T-cell (primary cell): ENCODE measurements around the gene PSG7. TPM values are rescaled to one million over a fixed set of nuclear protein-coding genes. Genes with fewer than 3 reads are reported as not detected.
"Not testable (repeated sequence)": the region's sequence is repeated elsewhere in the genome, so short reads cannot be mapped to it uniquely, and the experiment has no call there.

Experiments used
- ATAC-seq, 4 experiments: fragments of 200-7000 bp in 3 of 4; fragments of 150-1000 bp in 1 of 4; cut with Tn5 transposase; replicated peaks in 1 of 4; 1 replicate in 3 of 4; 2 replicates in 1 of 4; pipeline ENCODE4 v1.10.0; 2021; ENCODE audit warnings: moderate library complexity in 3 of 4, mild to moderate bottlenecking in 2 of 4, moderate number of reproducible peaks in 1 of 4
- CTCF ChIA-PET, 2 donors: fragments of 300-600 bp; sonication (Branson Sonifier 250); formaldehyde crosslinking; loops; one replicate each; lab custom pipeline; 2022; ENCODE audit warnings: antibody characterized with exemption in 2 of 2; lab: Charles Lee
- POLR2A ChIA-PET, 2 donors: fragments of 300-600 bp; sonication (Branson Sonifier 250); formaldehyde crosslinking; loops; one replicate each; lab custom pipeline; 2022; ENCODE audit warnings: antibody characterized with exemption in 2 of 2; lab: Charles Lee
- DNase-seq, 35 experiments: peaks; one replicate each; pipeline versions ENCODE4 v3.0.0 to v3.0.0-alpha.2; 2013 to 2023
- H3K27ac ChIP-seq: one replicate; pipeline ENCODE4 v1.5.1; 2013; ENCODE audit warnings: low read length
- H3K27me3 ChIP-seq, 2 experiments: replicated peaks in 1 of 2; 1 replicate in 1 of 2; 2 replicates in 1 of 2; pipeline versions ENCODE4 v1.6.1 to v1.7.0; 2013; ENCODE audit warnings: low read length in 1 of 2, mixed read lengths in 1 of 2; ENCODE audit not compliant: control insufficient read depth in 2 of 2, insufficient read depth in 2 of 2; ENCODE audit errors: extremely low read depth in 1 of 2
- H3K36me3 ChIP-seq, 2 donors: 1 replicate in 1 of 2; 2 replicates in 1 of 2; pipeline versions ENCODE4 v1.6.1 to v1.7.0; 2013; ENCODE audit warnings: low read length in 1 of 2; ENCODE audit not compliant: control insufficient read depth in 2 of 2, insufficient read depth in 1 of 2; ENCODE audit errors: extremely low read depth in 1 of 2
- H3K4me1 ChIP-seq, 2 experiments: 1 replicate in 1 of 2; 2 replicates in 1 of 2; pipeline versions ENCODE4 v1.6.1 to v1.7.0; 2013; ENCODE audit warnings: low read length in 2 of 2, mixed read lengths in 1 of 2; ENCODE audit not compliant: insufficient read depth in 2 of 2, control insufficient read depth in 1 of 2; ENCODE audit errors: extremely low read depth in 1 of 2
- H3K4me3 ChIP-seq, 2 donors: 1 replicate in 1 of 2; 2 replicates in 1 of 2; pipeline versions ENCODE4 v1.5.1 to v1.7.0; 2013; ENCODE audit warnings: mild to moderate bottlenecking in 2 of 2, low read length in 1 of 2, moderate library complexity in 1 of 2; ENCODE audit not compliant: control insufficient read depth in 1 of 2; ENCODE audit errors: extremely low read depth in 1 of 2
- H3K9me3 ChIP-seq: 2 replicates; pipeline ENCODE4 v1.7.0; 2013
- H3K27ac Mint-ChIP-seq, 2 donors: one replicate each; pipeline ENCODE4 v1.8.0; 2020 to 2021; ENCODE audit warnings: mild to moderate bottlenecking in 2 of 2, mixed read lengths in 2 of 2
- H3K27me3 Mint-ChIP-seq, 2 donors: one replicate each; pipeline ENCODE4 v1.8.0; 2021 to 2022; ENCODE audit warnings: mixed read lengths in 2 of 2
- H3K36me3 Mint-ChIP-seq: one replicate; pipeline ENCODE4 v1.8.0; 2021; ENCODE audit warnings: mixed read lengths
- H3K4me1 Mint-ChIP-seq, 3 donors: one replicate each; pipeline ENCODE4 v1.8.0; 2020 to 2022; ENCODE audit warnings: mixed read lengths in 3 of 3, mild to moderate bottlenecking in 1 of 3
- H3K4me3 Mint-ChIP-seq, 3 donors: one replicate each; pipeline ENCODE4 v1.8.0; 2020 to 2022; ENCODE audit warnings: mild to moderate bottlenecking in 3 of 3, mixed read lengths in 3 of 3, moderate library complexity in 3 of 3
- H3K9me3 Mint-ChIP-seq, 3 donors: one replicate each; pipeline ENCODE4 v1.8.0; 2020 to 2022; ENCODE audit warnings: mixed read lengths in 3 of 3
- WGBS: methylation state at CpG from one replicate; pipeline ENCODE4 v1.1.5; 2013; ENCODE audit warnings: missing lambda C conversion rate; ENCODE audit not compliant: insufficient coverage; 5-methylcytosine and 5-hydroxymethylcytosine counted together
- total RNA-seq, 35 experiments: library from RNA in 6 of 35; stranded (reverse) in 6 of 35; fragments of 120-200 nt in 1 of 35; gene quantifications; one replicate each; pipeline versions ENCODE4 v1.2.1 to v1.2.4 and lab custom pipeline; 2013 to 2026

The PSG7 gene
- total RNA-seq, 5 donors from 2014 or later (not counting 1 experiment from before 2014, with no cell fraction given) = not detected

- H3K9me3 ChIP-seq, H3K36me3 ChIP-seq, H3K4me1 Mint-ChIP-seq, DNase-seq, H3K4me3 Mint-ChIP-seq, ATAC-seq, H3K27ac ChIP-seq, CTCF ChIA-PET, H3K9me3 Mint-ChIP-seq, H3K27ac Mint-ChIP-seq, H3K36me3 Mint-ChIP-seq, H3K27me3 ChIP-seq, POLR2A ChIA-PET, H3K4me3 ChIP-seq, H3K4me1 ChIP-seq: not testable (repeated sequence)
- H3K27me3 Mint-ChIP-seq = peaks cover 0 to 13% of the 10 kb centered on the region in 2 donors
- WGBS = 69% methylated on average over 1 of the region's 2 CpGs
Observed at GRCh38 chr19:42951476-42951875, 14.5 kb upstream of the PSG7 start.

GRCh38 chr19:42942187-42942789 lies 5.3 kb upstream of the PSG7 start:
- ATAC-seq = no peak
- H3K9me3 ChIP-seq = no peaks in the 10 kb centered on the region
- H3K4me1 ChIP-seq = no peaks in the 10 kb centered on the region
- H3K36me3 Mint-ChIP-seq = no peaks in the 10 kb centered on the region
- H3K27ac ChIP-seq = no peak overlapping the region
- H3K27me3 ChIP-seq = peaks cover 0 to 9% of the 10 kb centered on the region in 2 experiments
- 86% methylated on average over 2 of the region's 13 CpGs for WGBS
- ChIA-PET CTCF (no interaction called here), POLR2A (no interaction called here)
- no peak overlapping the region for H3K27ac Mint-ChIP-seq
- H3K27me3 Mint-ChIP-seq = peaks cover 5 to 42% of the 10 kb centered on the region in 2 donors
- no peak overlapping the region for H3K4me3 ChIP-seq
- H3K4me3 Mint-ChIP-seq = no peak overlapping the region
- H3K4me1 Mint-ChIP-seq = no peaks in the 10 kb centered on the region
- DNase-seq = no peak
- no peaks in the 10 kb centered on the region for H3K9me3 Mint-ChIP-seq
- H3K36me3 ChIP-seq = no peaks in the 10 kb centered on the region

GRCh38 chr19:42934726-42935125 lies 2.3 kb downstream of the PSG7 start:
- H3K36me3 Mint-ChIP-seq, H3K27ac ChIP-seq, H3K27ac Mint-ChIP-seq, H3K36me3 ChIP-seq, H3K4me3 Mint-ChIP-seq, H3K4me1 ChIP-seq, H3K4me3 ChIP-seq, H3K9me3 ChIP-seq, CTCF ChIA-PET, POLR2A ChIA-PET, H3K4me1 Mint-ChIP-seq, H3K9me3 Mint-ChIP-seq, H3K27me3 ChIP-seq, ATAC-seq, DNase-seq: not testable (repeated sequence)
- H3K27me3 Mint-ChIP-seq = peaks cover 0 to 31% of the 10 kb centered on the region in 2 donors

GRCh38 chr19:42934183-42934582 lies 2.8 kb downstream of the PSG7 start:
- H3K4me1 Mint-ChIP-seq, H3K27me3 ChIP-seq, H3K4me1 ChIP-seq, H3K27ac ChIP-seq, H3K9me3 ChIP-seq, CTCF ChIA-PET, H3K36me3 ChIP-seq, H3K4me3 Mint-ChIP-seq, H3K9me3 Mint-ChIP-seq, H3K4me3 ChIP-seq, ATAC-seq, DNase-seq, H3K27ac Mint-ChIP-seq, POLR2A ChIA-PET, H3K36me3 Mint-ChIP-seq: not testable (repeated sequence)
- H3K27me3 Mint-ChIP-seq = peaks cover 0 to 26% of the 10 kb centered on the region in 2 donors

- DNase-seq, H3K4me3 Mint-ChIP-seq, H3K27ac Mint-ChIP-seq, H3K4me1 Mint-ChIP-seq, H3K27ac ChIP-seq, H3K9me3 Mint-ChIP-seq, H3K36me3 Mint-ChIP-seq, ATAC-seq, H3K4me1 ChIP-seq, H3K9me3 ChIP-seq, H3K4me3 ChIP-seq, POLR2A ChIA-PET, H3K36me3 ChIP-seq: not testable (repeated sequence)
- H3K27me3 Mint-ChIP-seq = peaks cover 0 to 21% of the 10 kb centered on the region in 2 donors
- 50% methylated on average over 2 of the region's 3 CpGs for WGBS
- peaks cover 0 to 11% of the 10 kb centered on the region in 2 experiments for H3K27me3 ChIP-seq
- CTCF ChIA-PET = interaction anchor here in 1 of 2 donors (0.7 kb wide), 1 partner anchor 1394 kb away, joined by 4 read pairs; no protein-coding TSS in a partner anchor
Observed at GRCh38 chr19:42933412-42933811, 3.6 kb downstream of the PSG7 start.

GRCh38 chr19:42932485-42933101 lies 4.4 kb downstream of the PSG7 start:
- peaks cover under 1 to 12% of the 10 kb centered on the region in 2 donors for H3K27me3 Mint-ChIP-seq
- H3K36me3 ChIP-seq = not testable (repeated sequence)

More at GRCh38 chr19:42932485-42933101, 4.4 kb downstream of the PSG7 start:
- DNase-seq, H3K4me3 Mint-ChIP-seq, CTCF ChIA-PET, H3K4me1 Mint-ChIP-seq, H3K4me3 ChIP-seq, H3K9me3 Mint-ChIP-seq, POLR2A ChIA-PET, ATAC-seq, H3K27ac ChIP-seq, H3K36me3 Mint-ChIP-seq, H3K4me1 ChIP-seq, H3K27ac Mint-ChIP-seq, H3K9me3 ChIP-seq: not testable (repeated sequence)
- H3K27me3 ChIP-seq = peaks cover 0 to 10% of the 10 kb centered on the region in 2 experiments
- 60% methylated on average over 1 of the region's 5 CpGs for WGBS
